ENCODE measurements around the gene SUV39H2.
A peak's percentile ranks its signal among the peaks of the same experiment; 100 is the strongest.

DNA sequence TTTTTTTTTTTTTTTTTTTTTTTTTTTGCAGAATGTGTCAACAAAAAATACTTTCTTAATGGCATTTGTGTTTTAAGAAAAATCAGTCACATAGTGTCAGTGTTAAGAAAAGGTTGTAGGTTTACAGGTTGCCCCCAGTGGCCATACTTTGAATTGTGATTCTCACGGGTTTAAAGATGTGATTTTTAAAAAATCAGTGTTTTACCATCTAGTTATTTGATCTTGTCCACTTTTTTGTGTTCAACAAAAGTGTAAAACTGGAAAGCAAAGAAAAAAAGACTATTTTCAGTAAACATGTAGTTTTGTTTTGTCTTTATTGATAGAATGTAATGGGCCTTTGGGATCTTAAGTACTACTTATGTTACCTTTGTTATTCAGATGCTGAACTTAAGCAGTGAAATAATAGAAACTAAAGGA is 25.7 kb downstream of the SUV39H2 start:
- TF ChIP-seq, protein P1, sequence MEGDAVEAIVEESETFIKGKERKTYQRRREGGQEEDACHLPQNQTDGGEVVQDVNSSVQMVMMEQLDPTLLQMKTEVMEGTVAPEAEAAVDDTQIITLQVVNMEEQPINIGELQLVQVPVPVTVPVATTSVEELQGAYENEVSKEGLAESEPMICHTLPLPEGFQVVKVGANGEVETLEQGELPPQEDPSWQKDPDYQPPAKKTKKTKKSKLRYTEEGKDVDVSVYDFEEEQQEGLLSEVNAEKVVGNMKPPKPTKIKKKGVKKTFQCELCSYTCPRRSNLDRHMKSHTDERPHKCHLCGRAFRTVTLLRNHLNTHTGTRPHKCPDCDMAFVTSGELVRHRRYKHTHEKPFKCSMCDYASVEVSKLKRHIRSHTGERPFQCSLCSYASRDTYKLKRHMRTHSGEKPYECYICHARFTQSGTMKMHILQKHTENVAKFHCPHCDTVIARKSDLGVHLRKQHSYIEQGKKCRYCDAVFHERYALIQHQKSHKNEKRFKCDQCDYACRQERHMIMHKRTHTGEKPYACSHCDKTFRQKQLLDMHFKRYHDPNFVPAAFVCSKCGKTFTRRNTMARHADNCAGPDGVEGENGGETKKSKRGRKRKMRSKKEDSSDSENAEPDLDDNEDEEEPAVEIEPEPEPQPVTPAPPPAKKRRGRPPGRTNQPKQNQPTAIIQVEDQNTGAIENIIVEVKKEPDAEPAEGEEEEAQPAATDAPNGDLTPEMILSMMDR (IDR thresholded peaks at IDR 0.05; ENCODE audit: poor library complexity): peak; percentile 43
- no peak for TF ChIP-seq EZH2 (IDR thresholded peaks at IDR 0.05; ENCODE audit: borderline replicate concordance)

Data from hepatocyte (in vitro differentiated cells).